Adrenal gland (tissue), 12 donors: ENCODE data around the gene STAT1. TPM values are rescaled to one million over a fixed set of nuclear protein-coding genes. Genes with fewer than 3 reads are reported as not detected.

ENCODE experiments used
- DNase-seq, 7 donors: peaks; one replicate each; pipeline ENCODE4 v3.0.0-alpha.2; 2019 to 2020
- H3K27ac ChIP-seq, 5 donors: fragments of 200-600 bp; sonication (generic) in 4 of 5; 1 replicate in 3 of 5; 2 replicates in 2 of 5; pipeline versions ENCODE4 v1.5.1 to v1.8.0; 2016 to 2020; ENCODE audit warnings: mild to moderate bottlenecking in 1 of 5
- H3K27me3 ChIP-seq: fragments of 200-600 bp; 2 replicates; pipeline ENCODE4 v1.8.0; 2021
- H3K36me3 ChIP-seq, 2 donors: fragments of 200-600 bp; replicated peaks in 1 of 2; 1 replicate in 1 of 2; 2 replicates in 1 of 2; pipeline versions ENCODE4 v1.5.1 to v1.8.0; 2018 to 2022
- H3K4me1 ChIP-seq, 2 donors: fragments of 200-600 bp; replicated peaks in 1 of 2; 1 replicate in 1 of 2; 2 replicates in 1 of 2; pipeline versions ENCODE4 v1.5.1 to v1.8.0; 2018 to 2021
- H3K4me3 ChIP-seq, 4 donors: fragments of 200-600 bp; sonication (generic) in 3 of 4; one replicate each; pipeline ENCODE4 v1.5.1; 2016 to 2018
- H3K9me3 ChIP-seq, 3 donors: fragments of 200-600 bp; sonication (generic) in 1 of 3; replicated peaks in 1 of 3; 1 replicate in 2 of 3; 2 replicates in 1 of 3; pipeline versions ENCODE4 v1.5.1 to v1.8.0; 2016 to 2021
- POLR2A ChIP-seq, 2 donors: fragments of 450-650 bp; IDR thresholded peaks; one replicate each; pipeline ENCODE4 v1.6.1; 2017; ENCODE audit warnings: antibody characterized with exemption in 2 of 2, mild to moderate bottlenecking in 2 of 2, moderate library complexity in 1 of 2
- WGBS, 4 donors: extraction: QIAGEN DNeasy Blood & Tissue Kit in 2 of 4; methylation state at CpG; one replicate each; pipeline versions ENCODE4 v1.1.5 to v1.1.7; 2013 to 2017; 5-methylcytosine and 5-hydroxymethylcytosine counted together
- intact Hi-C, 2 donors: fragments of 100-400 bp; cut with DNase I; formaldehyde crosslinking; loops; one replicate each; pipeline versions ENCODE4 v1.14.1 to v1.15.0; 2022 to 2023
- polyA plus RNA-seq, 3 donors: library from polyadenylated mRNA; stranded (reverse); fragments of 200-250 nt in 2 of 3; fragments of 350-450 nt in 1 of 3; fragmentation: Illumina TruSeq in 1 of 3; extraction: RNeasy Lipid Tissue Mini Kit (QIAGEN cat#74804) in 1 of 3; gene quantifications; one replicate each; pipeline ENCODE4 v1.2.3, GENCODE V29; 2013 to 2014
- total RNA-seq, 9 donors: library from RNA; depleted of rRNA in 4 of 9; stranded (reverse); fragments of >200 nt in 4 of 9; fragments of 120-200 nt in 1 of 9; fragmentation: NEBNext Ultra II Directional in 1 of 9; extraction: Animal tissue kit (Norgen Biotek cat#: 25700) in 1 of 9; gene quantifications; one replicate each; pipeline versions ENCODE4 v1.1.0 to v1.2.4, GENCODE V29; 2013 to 2023
- TF ChIP-seq, protein P1 (sequence below), 6 experiments: fragments of 450-650 bp in 4 of 6; fragments of 200-600 bp in 2 of 6; sonication (generic) in 1 of 6; IDR thresholded peaks; 1 replicate in 5 of 6; 2 replicates in 1 of 6; pipeline versions ENCODE4 v1.5.1 to v1.8.0; 2016 to 2021; ENCODE audit warnings: antibody characterized with exemption in 6 of 6, mild to moderate bottlenecking in 2 of 6, moderate library complexity in 1 of 6
- donor health status: healthy with polysubstance abuse.
- donor health status: Bipolar disorder and iron deficiency.
- donor health status: DM: yes; HTN: yes; CAD: no.
- donor health status: DM: no; HTN: no; CAD: no.
- donor health status: DM: no; HTN: no; CAD: no.
- donor health status: DM: yes; HTN: yes; CAD: no.

Gene STAT1
- total and polyA plus RNA-seq, 12 donors = 11.9 to 165 (median 75.6) TPM

GRCh38 chr2:190973262-190973661 is 40.7 kb downstream of the STAT1 start:
- intact Hi-C loops = no loop called here

GRCh38 chr2:190972846-190973245 is 41.1 kb downstream of the STAT1 start:
- no peak overlapping the region for H3K27ac ChIP-seq
- H3K27me3 ChIP-seq = no peaks in the 10 kb centered on the region
- peaks cover 0 to 86% of the 10 kb centered on the region in 2 donors for H3K36me3 ChIP-seq
- WGBS, 4 donors = 66 to 83% (median 82%) methylated on average over 3 of the region's 3 CpGs
- TF ChIP-seq, protein P1, sequence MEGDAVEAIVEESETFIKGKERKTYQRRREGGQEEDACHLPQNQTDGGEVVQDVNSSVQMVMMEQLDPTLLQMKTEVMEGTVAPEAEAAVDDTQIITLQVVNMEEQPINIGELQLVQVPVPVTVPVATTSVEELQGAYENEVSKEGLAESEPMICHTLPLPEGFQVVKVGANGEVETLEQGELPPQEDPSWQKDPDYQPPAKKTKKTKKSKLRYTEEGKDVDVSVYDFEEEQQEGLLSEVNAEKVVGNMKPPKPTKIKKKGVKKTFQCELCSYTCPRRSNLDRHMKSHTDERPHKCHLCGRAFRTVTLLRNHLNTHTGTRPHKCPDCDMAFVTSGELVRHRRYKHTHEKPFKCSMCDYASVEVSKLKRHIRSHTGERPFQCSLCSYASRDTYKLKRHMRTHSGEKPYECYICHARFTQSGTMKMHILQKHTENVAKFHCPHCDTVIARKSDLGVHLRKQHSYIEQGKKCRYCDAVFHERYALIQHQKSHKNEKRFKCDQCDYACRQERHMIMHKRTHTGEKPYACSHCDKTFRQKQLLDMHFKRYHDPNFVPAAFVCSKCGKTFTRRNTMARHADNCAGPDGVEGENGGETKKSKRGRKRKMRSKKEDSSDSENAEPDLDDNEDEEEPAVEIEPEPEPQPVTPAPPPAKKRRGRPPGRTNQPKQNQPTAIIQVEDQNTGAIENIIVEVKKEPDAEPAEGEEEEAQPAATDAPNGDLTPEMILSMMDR (IDR thresholded peaks at IDR 0.05) = no peak
- TF ChIP-seq POLR2A (IDR thresholded peaks at IDR 0.05) = no peak
- intact Hi-C loops = no loop called here
- H3K9me3 ChIP-seq = no peaks in the 10 kb centered on the region
- no peak overlapping the region for H3K4me3 ChIP-seq
- DNase-seq = no peak
- peaks cover 0 to 10% of the 10 kb centered on the region in 2 donors for H3K4me1 ChIP-seq

More at GRCh38 chr2:190973262-190973661, 40.7 kb downstream of the STAT1 start:
- H3K4me3 ChIP-seq = no peak overlapping the region
- no peak for DNase-seq
- no peaks in the 10 kb centered on the region for H3K9me3 ChIP-seq
- TF ChIP-seq, protein P1 (IDR thresholded peaks at IDR 0.05) = no peak
- TF ChIP-seq POLR2A (IDR thresholded peaks at IDR 0.05) = no peak
- H3K27me3 ChIP-seq = no peaks in the 10 kb centered on the region
- peaks cover 0 to 10% of the 10 kb centered on the region in 2 donors for H3K4me1 ChIP-seq
- H3K27ac ChIP-seq = no peak overlapping the region
- WGBS, 4 donors = 96 to 100% (median 97%) methylated on average over 1 of the region's 1 CpG
- peaks cover 0 to 86% of the 10 kb centered on the region in 2 donors for H3K36me3 ChIP-seq

- WGBS, 4 donors = 86 to 98% (median 93%) methylated on average over 2 of the region's 2 CpGs
- no peak for DNase-seq
- H3K4me1 ChIP-seq = peaks cover 0 to 10% of the 10 kb centered on the region in 2 donors
- H3K4me3 ChIP-seq = no peak overlapping the region
- H3K27me3 ChIP-seq = no peaks in the 10 kb centered on the region
- no peaks in the 10 kb centered on the region for H3K9me3 ChIP-seq
- no peak for TF ChIP-seq POLR2A (IDR thresholded peaks at IDR 0.05)
- H3K27ac ChIP-seq = no peak overlapping the region
- intact Hi-C loops = no loop called here
- H3K36me3 ChIP-seq = peaks cover 0 to 84% of the 10 kb centered on the region in 2 donors
These were observed 41.8 kb downstream of the STAT1 start for GRCh38 chr2:190972213-190972612.

DNA sequence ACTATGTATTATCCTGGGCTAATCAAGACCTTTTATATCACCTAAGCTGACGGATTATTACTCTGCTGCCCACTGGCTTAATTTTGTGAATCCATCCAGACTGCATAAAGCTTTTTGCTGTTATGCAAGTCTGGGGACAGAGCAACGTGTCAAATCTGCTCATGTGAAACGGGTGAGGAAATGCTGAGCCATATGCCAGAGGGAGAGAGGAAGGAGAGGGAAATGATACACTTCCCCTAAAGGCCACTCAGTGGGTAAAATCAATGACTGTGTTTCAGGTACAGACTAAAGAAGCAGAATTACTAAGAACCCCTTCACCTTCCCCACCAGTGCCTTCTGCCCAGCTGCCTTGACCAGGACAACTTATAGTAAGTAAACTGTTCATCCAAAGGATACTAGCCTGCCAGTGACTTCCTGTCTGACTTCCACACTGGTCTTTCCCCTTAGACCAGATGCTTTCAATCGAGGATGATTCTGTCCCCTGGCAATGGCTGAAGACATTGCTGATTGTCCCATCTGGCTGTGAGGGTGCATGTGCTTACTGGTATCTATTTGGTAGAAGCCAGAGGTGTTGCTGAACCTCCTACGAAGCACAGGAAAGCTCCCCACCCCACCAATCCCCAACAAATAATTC is 43.0 kb downstream of the STAT1 start:
- peak in 2 of 7 donors; percentile 23 to 39 for DNase-seq
- Histone ChIP-seq H3K4me1 (peaks cover 0 to 10% of the 10 kb centered on the region in 2 donors), H3K4me3 (no peak overlapping the region), H3K27ac (peak overlapping the region in 1 of 5 donors; percentile 65), H3K9me3 (no peaks in the 10 kb centered on the region), H3K36me3 (peaks cover 0 to 76% of the 10 kb centered on the region in 2 donors), H3K27me3 (no peaks in the 10 kb centered on the region)
- TF ChIP-seq, protein P1 (IDR thresholded peaks at IDR 0.05) = no peak
- TF ChIP-seq POLR2A (IDR thresholded peaks at IDR 0.05) = no peak
- WGBS, 4 donors = 74 to 81% (median 77%) methylated on average over 5 of the region's 5 CpGs
- intact Hi-C loops = no loop called here

DNA sequence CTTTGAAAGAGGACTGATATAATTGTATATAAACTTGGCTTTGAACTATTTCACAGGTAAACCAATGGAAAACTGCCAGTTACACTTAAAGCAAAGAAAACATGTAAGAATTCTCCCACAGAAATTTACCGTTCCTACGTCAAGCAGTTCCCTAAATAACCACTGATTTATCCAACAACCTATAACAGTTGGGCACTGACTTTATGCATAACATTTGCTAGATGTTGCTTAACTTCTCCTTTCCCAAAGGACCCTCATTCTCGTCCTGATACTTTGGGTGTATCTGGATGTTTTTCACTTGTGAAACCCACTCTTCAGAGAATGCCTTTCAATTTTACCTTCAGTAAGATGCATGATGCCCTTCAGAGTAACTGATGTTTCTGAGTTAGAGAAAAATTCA is 43.8 kb downstream of the STAT1 start:
- DNase-seq = no peak
- WGBS, 4 donors = 66 to 84% (median 81%) methylated on average over 3 of the region's 3 CpGs

More for the DNA sequence above, 43.8 kb downstream of the STAT1 start:
- peak overlapping the region in 1 of 5 donors; percentile 65 for H3K27ac ChIP-seq
- H3K9me3 ChIP-seq = no peaks in the 10 kb centered on the region
- H3K4me1 ChIP-seq = peaks cover 0 to 10% of the 10 kb centered on the region in 2 donors
- TF ChIP-seq POLR2A (IDR thresholded peaks at IDR 0.05) = no peak
- H3K27me3 ChIP-seq = no peaks in the 10 kb centered on the region
- peaks cover 0 to 73% of the 10 kb centered on the region in 2 donors for H3K36me3 ChIP-seq
- intact Hi-C loops = no loop called here
- no peak overlapping the region for H3K4me3 ChIP-seq
